ENCODE data around the gene CCL23.

The CCL23 gene

DNA sequence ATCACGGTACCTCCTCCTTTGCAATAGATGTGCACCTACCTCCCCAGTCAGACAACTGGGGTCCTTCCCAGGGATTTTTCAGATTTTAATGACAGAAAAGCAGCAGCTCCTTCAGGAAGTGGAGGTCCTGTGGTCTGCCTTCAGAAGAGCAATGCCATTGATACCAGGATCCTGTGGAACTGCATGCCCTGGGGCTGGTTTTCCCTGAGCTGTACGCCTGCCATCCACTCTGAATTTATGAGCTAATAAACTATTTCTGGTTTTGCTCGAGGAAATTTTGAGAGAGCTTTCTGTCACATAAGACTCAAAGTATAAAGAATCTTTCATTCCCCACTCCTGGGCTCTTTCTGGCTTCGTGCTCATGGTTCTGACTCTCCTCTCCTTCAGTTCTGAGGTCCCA lies 10.0 kb upstream of the CCL23 start:
- no peak overlapping the region for H3K27ac ChIP-seq (replicated peaks)
- no peaks in the 10 kb centered on the region for H3K27me3 ChIP-seq (ENCODE audit: insufficient read depth, poor library complexity, severe bottlenecking)
- TF ChIP-seq, protein P1, sequence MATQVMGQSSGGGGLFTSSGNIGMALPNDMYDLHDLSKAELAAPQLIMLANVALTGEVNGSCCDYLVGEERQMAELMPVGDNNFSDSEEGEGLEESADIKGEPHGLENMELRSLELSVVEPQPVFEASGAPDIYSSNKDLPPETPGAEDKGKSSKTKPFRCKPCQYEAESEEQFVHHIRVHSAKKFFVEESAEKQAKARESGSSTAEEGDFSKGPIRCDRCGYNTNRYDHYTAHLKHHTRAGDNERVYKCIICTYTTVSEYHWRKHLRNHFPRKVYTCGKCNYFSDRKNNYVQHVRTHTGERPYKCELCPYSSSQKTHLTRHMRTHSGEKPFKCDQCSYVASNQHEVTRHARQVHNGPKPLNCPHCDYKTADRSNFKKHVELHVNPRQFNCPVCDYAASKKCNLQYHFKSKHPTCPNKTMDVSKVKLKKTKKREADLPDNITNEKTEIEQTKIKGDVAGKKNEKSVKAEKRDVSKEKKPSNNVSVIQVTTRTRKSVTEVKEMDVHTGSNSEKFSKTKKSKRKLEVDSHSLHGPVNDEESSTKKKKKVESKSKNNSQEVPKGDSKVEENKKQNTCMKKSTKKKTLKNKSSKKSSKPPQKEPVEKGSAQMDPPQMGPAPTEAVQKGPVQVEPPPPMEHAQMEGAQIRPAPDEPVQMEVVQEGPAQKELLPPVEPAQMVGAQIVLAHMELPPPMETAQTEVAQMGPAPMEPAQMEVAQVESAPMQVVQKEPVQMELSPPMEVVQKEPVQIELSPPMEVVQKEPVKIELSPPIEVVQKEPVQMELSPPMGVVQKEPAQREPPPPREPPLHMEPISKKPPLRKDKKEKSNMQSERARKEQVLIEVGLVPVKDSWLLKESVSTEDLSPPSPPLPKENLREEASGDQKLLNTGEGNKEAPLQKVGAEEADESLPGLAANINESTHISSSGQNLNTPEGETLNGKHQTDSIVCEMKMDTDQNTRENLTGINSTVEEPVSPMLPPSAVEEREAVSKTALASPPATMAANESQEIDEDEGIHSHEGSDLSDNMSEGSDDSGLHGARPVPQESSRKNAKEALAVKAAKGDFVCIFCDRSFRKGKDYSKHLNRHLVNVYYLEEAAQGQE (IDR thresholded peaks at IDR 0.05; ENCODE audit: insufficient replicate concordance, low read depth) = no peak
- TF ChIP-seq SPI1 (IDR thresholded peaks at IDR 0.05; ENCODE audit: borderline replicate concordance, low read depth) (no peak), POLR2AphosphoS5 (IDR thresholded peaks at IDR 0.05; ENCODE audit: low read depth) (no peak)
- TF ChIP-seq, protein P2, sequence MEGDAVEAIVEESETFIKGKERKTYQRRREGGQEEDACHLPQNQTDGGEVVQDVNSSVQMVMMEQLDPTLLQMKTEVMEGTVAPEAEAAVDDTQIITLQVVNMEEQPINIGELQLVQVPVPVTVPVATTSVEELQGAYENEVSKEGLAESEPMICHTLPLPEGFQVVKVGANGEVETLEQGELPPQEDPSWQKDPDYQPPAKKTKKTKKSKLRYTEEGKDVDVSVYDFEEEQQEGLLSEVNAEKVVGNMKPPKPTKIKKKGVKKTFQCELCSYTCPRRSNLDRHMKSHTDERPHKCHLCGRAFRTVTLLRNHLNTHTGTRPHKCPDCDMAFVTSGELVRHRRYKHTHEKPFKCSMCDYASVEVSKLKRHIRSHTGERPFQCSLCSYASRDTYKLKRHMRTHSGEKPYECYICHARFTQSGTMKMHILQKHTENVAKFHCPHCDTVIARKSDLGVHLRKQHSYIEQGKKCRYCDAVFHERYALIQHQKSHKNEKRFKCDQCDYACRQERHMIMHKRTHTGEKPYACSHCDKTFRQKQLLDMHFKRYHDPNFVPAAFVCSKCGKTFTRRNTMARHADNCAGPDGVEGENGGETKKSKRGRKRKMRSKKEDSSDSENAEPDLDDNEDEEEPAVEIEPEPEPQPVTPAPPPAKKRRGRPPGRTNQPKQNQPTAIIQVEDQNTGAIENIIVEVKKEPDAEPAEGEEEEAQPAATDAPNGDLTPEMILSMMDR (IDR thresholded peaks at IDR 0.05; ENCODE audit: insufficient read depth, low read length) = no peak
- no peak overlapping the region for H3K4me3 ChIP-seq (replicated peaks; ENCODE audit: insufficient read depth, low read length)
- no peak for DNase-seq (ENCODE audit: low read depth in 1 of 2, low spot score in 1 of 2)

DNA sequence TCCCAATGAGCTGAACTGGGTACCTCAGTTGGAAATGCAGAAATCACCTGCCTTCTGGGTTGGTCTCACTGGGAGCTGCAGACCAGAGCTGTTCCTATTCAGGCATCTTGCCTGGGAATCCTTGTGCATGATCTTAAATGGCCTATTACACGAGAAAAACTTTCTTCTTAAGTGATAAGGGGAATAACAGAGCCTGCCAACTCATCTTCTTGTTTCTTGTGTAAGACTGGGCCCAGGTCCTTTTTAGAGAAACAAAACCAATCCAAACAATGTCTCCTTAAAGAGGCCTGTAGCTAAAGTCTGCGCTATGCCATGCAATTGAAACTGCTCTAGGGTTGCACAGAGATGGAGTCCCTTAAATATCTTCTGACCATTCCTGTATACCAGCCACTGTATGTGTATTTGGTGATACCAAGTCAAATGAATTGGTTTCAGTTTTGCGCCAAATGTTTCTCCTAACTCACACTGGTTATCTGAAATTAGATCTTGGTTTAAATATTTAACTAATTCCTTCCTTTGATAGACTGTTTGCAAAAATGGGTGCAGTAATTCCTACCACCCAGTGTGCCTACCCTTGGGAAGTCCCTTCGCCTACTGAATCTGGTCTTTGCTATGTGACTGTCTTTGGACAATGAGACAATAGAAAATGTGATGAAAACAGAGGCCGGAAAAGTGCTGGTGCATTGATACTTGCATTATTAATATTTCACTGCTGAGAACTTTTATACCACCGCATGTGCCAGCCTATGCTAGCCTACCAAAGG lies 6.5 kb upstream of the CCL23 start:
- H3K27me3 ChIP-seq (ENCODE audit: insufficient read depth, poor library complexity, severe bottlenecking) = no peaks in the 10 kb centered on the region
- no peak overlapping the region for H3K27ac ChIP-seq (replicated peaks)
- no peak for DNase-seq (ENCODE audit: low read depth in 1 of 2, low spot score in 1 of 2)
- H3K4me3 ChIP-seq (replicated peaks; ENCODE audit: insufficient read depth, low read length) = no peak overlapping the region
- no peak for TF ChIP-seq SPI1 (IDR thresholded peaks at IDR 0.05; ENCODE audit: borderline replicate concordance, low read depth)
- TF ChIP-seq GABPA (IDR thresholded peaks at IDR 0.05; ENCODE audit: low read depth) = no peak
- TF ChIP-seq POLR2AphosphoS5 (IDR thresholded peaks at IDR 0.05; ENCODE audit: low read depth) = no peak
- TF ChIP-seq, protein P2 (IDR thresholded peaks at IDR 0.05; ENCODE audit: insufficient read depth, low read length) = no peak
- TF ChIP-seq, protein P1 (IDR thresholded peaks at IDR 0.05; ENCODE audit: insufficient replicate concordance, low read depth) = no peak

DNA sequence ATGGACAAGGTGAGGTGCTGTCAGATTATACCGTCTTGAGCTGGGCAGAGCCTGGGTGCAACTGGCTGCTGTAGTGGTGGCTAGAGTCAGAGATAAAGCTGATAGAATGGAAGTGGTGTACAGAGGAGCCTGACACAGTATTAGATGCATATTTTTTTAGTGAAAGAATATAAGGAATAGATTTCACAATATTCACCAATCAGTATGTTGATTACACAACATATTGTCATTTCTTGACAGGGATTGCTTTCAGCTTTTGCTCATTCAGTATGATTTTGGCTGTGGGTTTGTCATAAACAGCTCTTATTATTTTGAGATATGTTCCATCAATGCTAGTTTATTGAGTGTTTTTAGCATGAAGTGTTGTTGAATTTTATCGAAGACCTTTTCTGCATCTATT lies 1.7 kb upstream of the CCL23 start:
- Histone ChIP-seq H3K4me3 (replicated peaks; ENCODE audit: insufficient read depth, low read length) (no peak overlapping the region), H3K27ac (replicated peaks) (no peak overlapping the region), H3K27me3 (ENCODE audit: insufficient read depth, poor library complexity, severe bottlenecking) (no peaks in the 10 kb centered on the region)
- no peak for DNase-seq (ENCODE audit: low read depth in 1 of 2, low spot score in 1 of 2)
- no peak for TF ChIP-seq GABPA (IDR thresholded peaks at IDR 0.05; ENCODE audit: low read depth)

DNA sequence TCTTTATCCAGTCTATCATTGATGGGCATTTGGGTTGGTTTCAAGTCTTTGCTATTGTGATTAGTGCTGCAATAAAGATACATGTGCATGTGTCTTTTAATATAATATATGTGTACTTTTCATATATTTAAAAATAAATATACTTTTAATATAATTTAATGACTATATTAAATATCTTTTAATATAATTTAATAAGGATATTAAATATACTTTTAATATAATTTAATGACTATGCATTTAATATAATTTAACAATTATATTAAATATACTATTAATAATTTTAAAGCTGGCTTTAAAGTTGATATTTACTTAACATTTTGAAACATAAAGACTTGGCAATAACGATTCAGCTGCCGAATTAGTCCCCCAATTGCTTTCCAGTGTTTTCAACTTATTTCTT lies 1.2 kb downstream of the CCL23 start:
- no peak for DNase-seq (ENCODE audit: low read depth in 1 of 2, low spot score in 1 of 2)
- H3K27ac ChIP-seq (replicated peaks) = no peak overlapping the region

More for the DNA sequence above, 1.2 kb downstream of the CCL23 start:
- Histone ChIP-seq H3K27me3 (ENCODE audit: insufficient read depth, poor library complexity, severe bottlenecking) (no peaks in the 10 kb centered on the region), H3K4me3 (replicated peaks; ENCODE audit: insufficient read depth, low read length) (no peak overlapping the region)
- no peak for TF ChIP-seq POLR2AphosphoS5 (IDR thresholded peaks at IDR 0.05; ENCODE audit: low read depth)
- no peak for TF ChIP-seq GABPA (IDR thresholded peaks at IDR 0.05; ENCODE audit: low read depth)
- TF ChIP-seq, protein P1 (IDR thresholded peaks at IDR 0.05; ENCODE audit: insufficient replicate concordance, low read depth) = no peak
- TF ChIP-seq, protein P2 (IDR thresholded peaks at IDR 0.05; ENCODE audit: insufficient read depth, low read length) = no peak
- TF ChIP-seq SPI1 (IDR thresholded peaks at IDR 0.05; ENCODE audit: borderline replicate concordance, low read depth) = no peak
